Caco-2 (cell line): ENCODE results near the gene FOXG1. TPM values are rescaled to one million over a fixed set of nuclear protein-coding genes. Genes with fewer than 3 reads are reported as not detected.

Experiments used
- BruUV-seq: library from RNA; stranded (reverse); fragments of 400-500 nt; replicated peaks from 2 replicates; lab custom pipeline; 2021; lab: Mats Ljungman, UMichigan
- CTCF ChIA-PET: fragments of 300-600 bp; sonication (Branson Sonifier 250); formaldehyde crosslinking; loops from one replicate; lab custom pipeline; 2022; ENCODE audit warnings: antibody characterized with exemption; lab: Charles Lee
- POLR2A ChIA-PET: fragments of 300-600 bp; sonication (Branson Sonifier 250); formaldehyde crosslinking; loops from one replicate; lab custom pipeline; 2022; ENCODE audit warnings: antibody characterized with exemption; lab: Charles Lee
- DNase-seq, 2 experiments: peaks; one replicate each; pipeline versions ENCODE4 v3.0.0 to v3.0.0-alpha.2; 2020 to 2022
- H3K27me3 ChIP-seq: replicated peaks from 2 replicates; pipeline ENCODE4 v1.6.0; 2011; ENCODE audit warnings: low read length; ENCODE audit not compliant: control insufficient read depth, insufficient read depth
- H3K36me3 ChIP-seq: 2 replicates; pipeline ENCODE4 v1.5.1; 2011; ENCODE audit warnings: low read length; ENCODE audit not compliant: control insufficient read depth, insufficient read depth
- H3K4me1 ChIP-seq: fragments of 250-450 bp; sonication (Bioruptor Pico); 2 replicates; pipeline ENCODE4 v1.5.1; 2020; ENCODE audit warnings: mild to moderate bottlenecking
- H3K4me3 ChIP-seq: 2 replicates; pipeline ENCODE4 v1.5.1; 2011; ENCODE audit warnings: low read depth, mild to moderate bottlenecking, control low read depth, low read length
- H3K9me3 ChIP-seq: fragments of 250-450 bp; sonication (Bioruptor Pico); 2 replicates; pipeline ENCODE4 v1.5.1; 2020; ENCODE audit warnings: mild to moderate bottlenecking, moderate library complexity
- H3K27ac Mint-ChIP-seq: one replicate; pipeline ENCODE4 v1.8.0; 2022; ENCODE audit warnings: mixed read lengths; ENCODE audit not compliant: unreplicated experiment
- H3K27me3 Mint-ChIP-seq: one replicate; pipeline ENCODE4 v1.8.0; 2022; ENCODE audit warnings: mixed read lengths; ENCODE audit not compliant: insufficient read depth, unreplicated experiment
- H3K36me3 Mint-ChIP-seq: one replicate; pipeline ENCODE4 v1.8.0; 2022; ENCODE audit warnings: mild to moderate bottlenecking, mixed read lengths; ENCODE audit not compliant: insufficient read depth, unreplicated experiment
- H3K4me1 Mint-ChIP-seq: one replicate; pipeline ENCODE4 v1.8.0; 2022; ENCODE audit warnings: low read depth, mixed read lengths; ENCODE audit not compliant: unreplicated experiment
- H3K4me3 Mint-ChIP-seq: one replicate; pipeline ENCODE4 v1.8.0; 2022; ENCODE audit warnings: mild to moderate bottlenecking, moderate library complexity, mixed read lengths; ENCODE audit not compliant: unreplicated experiment
- H3K9me3 Mint-ChIP-seq: one replicate; pipeline ENCODE4 v1.8.0; 2022; ENCODE audit warnings: mixed read lengths; ENCODE audit not compliant: unreplicated experiment
- CTCF ChIP-seq, 2 experiments: fragments of 200-600 bp in 1 of 2; IDR thresholded peaks; 1 replicate in 1 of 2; 2 replicates in 1 of 2; pipeline versions ENCODE4 v1.5.1 to v1.8.0; 2011 to 2022; ENCODE audit warnings: antibody characterized with exemption in 1 of 2, control low read depth in 1 of 2, inconsistent platforms in 1 of 2, low read depth in 1 of 2, low read length in 1 of 2, mild to moderate bottlenecking in 1 of 2, moderate library complexity in 1 of 2; ENCODE audit not compliant: insufficient read depth in 1 of 2, severe bottlenecking in 1 of 2, unreplicated experiment in 1 of 2
- intact Hi-C: fragments of 100-400 bp; cut with micrococcal nuclease; formaldehyde crosslinking; loops from one replicate; pipeline ENCODE4 v1.10.0; 2022; ENCODE audit not compliant: unreplicated experiment
- total RNA-seq: library from RNA; stranded (reverse); gene quantifications from 2 replicates; pipeline ENCODE4 v1.2.3, GENCODE V29; 2022

Gene FOXG1
- total RNA-seq, 1 experiment from 2014 or later = not detected

GRCh38 chr14:28783664-28784063 is 17.1 kb downstream of the FOXG1 start:
- POLR2A ChIA-PET = no interaction called here
- no peaks in the 10 kb centered on the region for H3K4me1 ChIP-seq
- Mint-ChIP-seq H3K9me3 (no peaks in the 10 kb centered on the region), H3K36me3 (no peaks in the 10 kb centered on the region), H3K4me3 (no peak overlapping the region), H3K27ac (no peak overlapping the region), H3K27me3 (peaks cover 13% of the 10 kb centered on the region), H3K4me1 (no peaks in the 10 kb centered on the region)
- no peaks in the 10 kb centered on the region for H3K27me3 ChIP-seq
- CTCF ChIA-PET = no interaction called here
- DNase-seq = no peak
- H3K4me3 ChIP-seq = no peak overlapping the region
- no TSS peak for BruUV-seq
- no peaks in the 10 kb centered on the region for H3K9me3 ChIP-seq
- no peak for TF ChIP-seq CTCF (IDR thresholded peaks at IDR 0.05; ENCODE audit: insufficient read depth in 1 of 2, low read depth in 1 of 2, low read length in 1 of 2, severe bottlenecking in 1 of 2, unreplicated experiment in 1 of 2)
- H3K36me3 ChIP-seq = no peaks in the 10 kb centered on the region
- intact Hi-C loops = no loop called here

GRCh38 chr14:28784096-28785048 is 17.8 kb downstream of the FOXG1 start:
- POLR2A ChIA-PET = no interaction called here
- intact Hi-C loops = no loop called here
- H3K4me1 ChIP-seq = no peaks in the 10 kb centered on the region
- no peaks in the 10 kb centered on the region for H3K27me3 ChIP-seq
- Mint-ChIP-seq H3K4me3 (no peak overlapping the region), H3K27ac (no peak overlapping the region), H3K9me3 (no peaks in the 10 kb centered on the region), H3K27me3 (peaks cover 13% of the 10 kb centered on the region), H3K36me3 (no peaks in the 10 kb centered on the region), H3K4me1 (no peaks in the 10 kb centered on the region)
- no peaks in the 10 kb centered on the region for H3K9me3 ChIP-seq
- TF ChIP-seq CTCF (IDR thresholded peaks at IDR 0.05; ENCODE audit: insufficient read depth in 1 of 2, low read depth in 1 of 2, low read length in 1 of 2, severe bottlenecking in 1 of 2, unreplicated experiment in 1 of 2) = no peak
- no peaks in the 10 kb centered on the region for H3K36me3 ChIP-seq
- no peak for DNase-seq
- H3K4me3 ChIP-seq = no peak overlapping the region
- BruUV-seq = no TSS peak
- CTCF ChIA-PET = no interaction called here

GRCh38 chr14:28785096-28785952 is 18.7 kb downstream of the FOXG1 start:
- Histone ChIP-seq H3K36me3 (no peaks in the 10 kb centered on the region), H3K4me1 (no peaks in the 10 kb centered on the region), H3K9me3 (no peaks in the 10 kb centered on the region), H3K27me3 (no peaks in the 10 kb centered on the region), H3K4me3 (no peak overlapping the region)
- no peaks in the 10 kb centered on the region for H3K4me1 Mint-ChIP-seq
- peaks cover 12% of the 10 kb centered on the region for H3K27me3 Mint-ChIP-seq
- DNase-seq = no peak
- H3K9me3 Mint-ChIP-seq = no peaks in the 10 kb centered on the region
- POLR2A ChIA-PET = no interaction called here
- no peak overlapping the region for H3K27ac Mint-ChIP-seq
- CTCF ChIA-PET = no interaction called here
- H3K36me3 Mint-ChIP-seq = no peaks in the 10 kb centered on the region
- TF ChIP-seq CTCF (IDR thresholded peaks at IDR 0.05; ENCODE audit: insufficient read depth in 1 of 2, low read depth in 1 of 2, low read length in 1 of 2, severe bottlenecking in 1 of 2, unreplicated experiment in 1 of 2) = no peak
- no peak overlapping the region for H3K4me3 Mint-ChIP-seq
- BruUV-seq = no TSS peak
- intact Hi-C loops = no loop called here
